ENCODE measurements around the gene ZC3HAV1.
"Not testable (repeated sequence)": the region's sequence is repeated elsewhere in the genome, so short reads cannot be mapped to it uniquely, and the experiment has no call there.

ZC3HAV1 gene

DNA sequence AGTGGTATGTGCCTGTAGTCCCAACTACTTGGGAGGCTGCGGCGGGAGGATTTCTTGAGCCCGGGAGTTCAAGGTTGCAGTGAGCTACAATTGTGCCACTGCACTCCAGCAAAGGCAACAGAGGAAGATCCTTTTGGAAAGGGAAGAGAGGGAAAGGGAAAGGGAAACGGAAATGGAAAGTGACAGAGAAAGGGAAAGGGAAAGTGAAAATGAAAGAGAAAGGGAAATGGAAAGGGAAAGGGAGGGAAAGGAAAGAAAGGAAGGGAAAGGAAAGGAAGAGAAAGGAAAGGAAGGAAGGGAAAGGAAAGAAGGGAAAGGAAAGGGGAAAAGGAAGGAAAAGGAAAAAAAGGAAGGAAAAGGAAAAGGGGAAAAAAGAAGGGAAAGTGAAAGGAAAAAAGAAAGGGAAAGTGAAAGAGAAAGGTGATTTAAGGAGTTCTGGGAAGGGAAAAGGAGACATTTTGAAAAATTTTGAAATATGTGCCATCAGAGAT lies 2.3 kb upstream of the ZC3HAV1 start:
- no peak for DNase-seq

DNA sequence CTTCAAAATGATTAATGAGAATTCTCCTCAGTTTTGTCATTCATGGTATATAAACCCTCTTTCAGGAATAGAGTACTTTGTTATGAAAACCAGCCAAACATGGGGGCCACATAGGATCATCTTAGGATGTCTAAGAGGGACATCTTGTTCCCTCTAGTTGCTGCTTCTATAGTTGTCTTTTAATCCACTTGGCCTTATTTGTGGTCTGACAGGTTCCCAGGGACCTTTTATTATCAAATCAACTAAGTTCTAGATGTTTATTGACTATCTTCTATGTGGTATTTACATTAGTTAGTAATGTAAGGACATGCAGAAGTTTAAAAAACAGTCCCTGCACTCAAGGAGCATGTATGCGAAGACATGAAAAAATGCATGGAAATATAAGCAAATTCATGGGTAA lies 1.6 kb upstream of the ZC3HAV1 start:
- no peak for DNase-seq

DNA sequence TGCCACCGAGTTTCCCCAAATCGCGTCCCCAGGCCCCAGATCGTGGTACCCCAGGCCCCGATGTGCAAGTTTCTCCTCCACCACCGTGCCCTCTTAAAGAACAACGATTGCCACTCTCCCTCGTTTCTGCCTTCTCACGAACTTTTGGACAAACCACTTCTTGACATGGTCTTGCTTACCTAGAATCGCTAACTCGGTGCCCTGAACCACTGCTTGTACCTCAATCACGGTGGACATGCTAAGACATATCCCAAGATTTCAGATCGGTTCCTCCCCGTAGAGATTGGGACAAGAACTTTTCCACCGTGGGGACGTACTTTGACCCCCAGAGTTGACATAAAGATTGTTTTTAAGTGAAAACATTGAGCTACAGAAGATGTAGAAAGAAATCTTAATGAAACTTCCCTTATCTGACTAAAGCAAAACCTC lies 477 bp upstream of the ZC3HAV1 start:
- DNase-seq: no peak

DNA sequence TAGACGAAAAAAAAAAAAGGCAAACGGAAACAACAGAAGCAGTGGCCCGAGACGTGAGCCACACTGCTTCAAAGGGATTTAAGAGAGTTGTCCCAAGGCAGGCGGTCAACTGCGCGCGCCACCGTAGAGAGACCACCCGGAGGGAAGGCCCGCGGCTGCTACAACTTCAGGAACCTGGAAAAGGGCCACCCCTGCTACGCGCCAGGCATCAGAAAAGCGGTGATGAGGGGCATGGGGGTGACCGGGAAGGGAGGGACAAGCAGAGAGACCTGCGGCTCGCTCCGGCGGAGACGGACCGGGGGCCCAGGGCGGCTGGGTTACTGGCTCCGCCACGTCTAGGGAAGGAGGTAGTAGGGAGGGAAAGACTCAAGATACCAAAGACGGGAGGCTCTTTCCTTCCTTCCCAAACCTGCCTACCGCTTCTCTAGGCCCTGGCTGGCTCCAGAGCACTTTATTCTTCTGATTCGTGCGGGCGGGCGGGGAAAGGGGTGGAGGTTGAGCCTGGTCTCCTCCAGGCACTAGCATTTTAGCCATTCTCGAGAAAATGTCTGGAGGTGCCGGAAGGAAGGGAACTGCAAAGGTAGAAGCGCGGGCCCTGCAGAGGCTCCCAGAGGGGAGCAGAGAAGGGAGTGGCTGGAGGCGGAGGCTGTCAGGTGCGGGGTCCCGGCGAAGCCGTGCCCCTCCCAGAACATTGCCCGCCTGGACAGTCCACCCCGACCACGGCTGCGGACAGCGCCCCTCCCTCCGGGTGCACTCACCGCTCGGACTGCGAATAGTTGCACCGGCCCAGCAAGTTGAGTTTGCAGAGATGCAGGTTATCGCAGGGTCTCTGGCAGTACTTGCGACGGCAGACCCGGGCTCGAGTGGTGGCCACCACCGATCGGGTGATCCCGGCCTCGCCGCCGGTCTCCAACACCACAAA lies 993 bp downstream of the ZC3HAV1 start:
- peak; percentile 59 for DNase-seq

DNA sequence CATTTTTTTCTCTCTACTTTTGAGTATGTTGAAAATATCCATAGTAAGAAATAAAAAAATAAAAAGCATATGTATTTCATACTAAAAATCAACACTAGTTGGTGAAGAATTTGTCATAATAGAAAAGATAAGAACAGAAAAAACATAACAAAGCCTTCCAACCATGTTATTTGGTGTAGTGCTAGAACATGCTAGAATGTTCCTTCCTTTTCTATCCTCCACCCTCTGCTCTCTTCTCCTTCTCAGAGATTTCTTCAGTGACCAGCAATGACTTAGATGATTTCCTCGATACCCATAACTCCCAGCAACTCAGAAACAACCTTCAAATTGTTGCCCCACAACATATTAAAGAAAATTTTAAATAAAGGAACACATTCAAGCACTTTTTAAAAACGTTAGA lies 2.6 kb downstream of the ZC3HAV1 start:
- no peak for DNase-seq

DNA sequence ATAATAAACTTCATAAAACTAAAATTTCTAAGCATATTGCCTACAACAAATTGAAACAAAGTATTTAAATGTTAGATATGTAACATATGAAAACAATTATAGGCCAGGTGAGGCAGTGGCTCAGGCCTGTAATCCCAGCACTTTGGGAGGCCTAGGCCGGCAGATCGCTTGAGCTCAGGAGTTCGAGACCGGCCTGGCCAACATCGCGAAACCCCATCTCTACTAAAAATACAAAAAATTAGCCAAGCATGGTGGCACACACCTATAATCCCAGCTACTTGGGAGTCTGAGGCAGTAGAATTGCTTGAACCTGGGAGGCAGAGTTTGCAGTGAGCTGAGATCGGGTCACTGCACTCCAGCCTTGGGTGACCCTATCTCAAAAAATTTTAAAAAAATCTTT lies 3.3 kb downstream of the ZC3HAV1 start:
- DNase-seq: peak; percentile 26

DNA sequence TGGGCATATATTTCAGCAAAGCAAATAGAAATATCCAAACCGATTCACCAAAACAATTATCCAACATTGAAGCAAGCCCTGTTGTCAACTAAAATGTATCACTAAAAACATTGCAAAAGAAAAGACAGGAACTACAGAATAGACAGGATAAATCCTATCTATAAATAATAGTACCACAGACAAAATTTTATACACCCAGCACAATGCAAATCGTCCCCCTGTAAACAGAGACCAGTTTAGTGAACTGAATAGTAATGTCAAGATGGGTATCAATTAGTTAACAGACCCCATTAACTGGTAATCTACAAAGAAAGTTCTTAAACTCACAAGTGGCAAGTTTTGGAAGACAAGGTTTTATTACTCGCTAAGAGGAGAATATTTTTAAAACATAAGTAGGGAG lies 4.0 kb downstream of the ZC3HAV1 start:
- DNase-seq: no peak

DNA sequence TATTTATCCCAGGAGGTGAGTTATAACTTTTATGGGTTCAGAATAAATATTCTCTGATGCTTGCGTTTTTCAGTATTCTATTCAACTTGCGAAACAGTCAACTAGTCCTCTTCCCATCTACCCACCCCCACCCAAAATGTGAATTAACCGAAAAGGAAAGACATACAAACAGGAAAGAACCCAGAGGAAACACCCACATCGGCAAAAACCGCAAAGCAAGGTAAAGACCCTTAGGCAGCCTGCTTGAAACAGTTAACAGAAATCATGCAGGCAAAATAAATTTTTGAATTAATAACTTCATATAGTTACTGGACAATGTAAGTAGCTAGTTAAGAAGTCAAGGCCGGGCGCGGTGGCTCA lies 5.4 kb downstream of the ZC3HAV1 start:
- peak; percentile 28 for DNase-seq

DNA sequence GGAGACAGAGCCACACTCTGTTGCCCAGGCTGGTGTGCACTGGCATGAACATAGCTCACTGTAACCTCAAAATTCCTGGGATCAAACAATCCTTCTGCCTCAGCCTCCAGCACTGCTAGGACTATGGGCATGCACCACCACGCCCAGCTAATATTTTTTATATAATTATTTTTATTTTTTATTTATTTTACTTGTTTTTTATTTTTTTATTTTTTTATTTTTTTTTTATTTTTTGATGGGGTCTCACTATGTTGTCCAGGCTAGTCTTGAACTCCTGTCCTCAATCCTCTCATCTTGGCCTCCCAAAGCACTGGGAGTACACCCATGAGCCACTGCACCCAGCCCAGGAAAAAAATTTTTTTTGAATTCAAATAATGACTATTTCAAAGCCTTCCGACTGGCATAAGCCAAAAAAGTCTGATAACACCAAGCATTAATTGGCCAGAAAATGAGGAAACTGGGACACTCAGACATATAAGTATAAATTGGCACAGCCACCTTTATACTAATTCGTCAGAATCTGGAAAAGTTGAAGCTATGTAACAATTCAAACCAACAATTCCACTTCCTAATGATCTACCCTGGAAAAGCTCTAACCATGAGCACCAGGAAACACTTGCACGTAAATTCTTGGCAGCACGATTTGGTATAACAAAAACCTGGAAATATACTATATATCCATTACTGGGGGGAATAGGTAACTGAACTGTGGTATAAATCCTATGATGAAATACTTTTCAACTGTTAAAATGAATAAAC lies 6.3 kb downstream of the ZC3HAV1 start:
- no peak for DNase-seq

DNA sequence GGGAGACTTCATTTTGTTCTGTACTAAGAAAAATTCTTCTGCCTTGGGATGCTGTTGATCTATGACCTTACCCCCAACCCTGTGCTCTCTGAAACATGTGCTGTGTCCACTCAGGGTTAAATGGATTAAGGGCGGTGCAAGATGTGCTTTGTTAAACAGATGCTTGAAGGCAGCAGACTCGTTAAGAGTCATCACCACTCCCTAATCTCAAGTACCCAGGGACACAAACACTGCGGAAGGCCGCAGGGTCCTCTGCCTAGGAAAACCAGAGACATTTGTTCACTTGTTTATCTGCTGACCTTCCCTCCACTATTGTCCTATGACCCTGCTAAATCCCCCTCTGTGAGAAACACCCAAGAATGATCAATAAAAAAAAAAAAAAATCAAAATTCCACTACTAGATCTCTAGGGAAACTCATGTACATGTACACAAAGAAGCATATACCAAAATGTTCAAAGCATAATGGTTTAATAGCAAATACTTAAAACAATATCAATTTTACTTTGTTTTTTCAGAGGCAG lies 7.8 kb downstream of the ZC3HAV1 start:
- not testable (repeated sequence) for DNase-seq

DNA sequence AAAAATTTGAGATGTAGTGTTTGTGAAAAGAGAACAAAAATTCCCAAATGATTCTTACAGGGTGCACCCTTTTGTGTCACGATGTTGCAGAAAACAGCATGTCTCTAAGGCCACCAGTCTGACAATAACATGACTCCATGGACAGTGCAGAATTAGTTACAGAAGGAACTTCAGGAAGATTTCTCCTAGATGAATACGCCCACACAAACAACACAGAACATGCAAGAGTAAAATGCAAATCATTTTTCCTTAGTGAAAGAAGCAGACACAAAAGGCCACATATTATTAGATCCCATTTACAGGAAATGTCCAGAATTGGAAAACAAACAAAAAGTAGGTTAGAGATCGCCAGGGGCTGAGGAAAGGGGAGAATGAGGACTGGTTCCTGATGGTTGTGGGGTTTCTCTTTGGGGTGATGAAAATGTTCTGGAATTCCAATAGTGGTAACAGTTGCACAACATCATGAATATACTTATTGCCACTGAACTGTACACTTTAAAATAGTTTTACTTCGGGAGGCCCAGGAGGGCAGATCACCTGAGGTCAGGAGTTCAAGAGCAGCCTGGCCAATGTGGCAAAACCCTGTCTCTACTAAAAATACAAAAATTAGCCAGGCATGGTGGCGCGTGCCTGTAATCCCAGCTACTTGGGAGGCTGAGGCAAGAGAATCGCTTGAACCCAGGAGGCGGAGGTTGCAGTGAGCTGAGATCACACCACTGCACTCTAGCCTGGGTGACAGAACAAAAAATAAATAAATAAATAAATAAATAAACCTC lies 10.2 kb downstream of the ZC3HAV1 start:
- DNase-seq: no peak

DNA sequence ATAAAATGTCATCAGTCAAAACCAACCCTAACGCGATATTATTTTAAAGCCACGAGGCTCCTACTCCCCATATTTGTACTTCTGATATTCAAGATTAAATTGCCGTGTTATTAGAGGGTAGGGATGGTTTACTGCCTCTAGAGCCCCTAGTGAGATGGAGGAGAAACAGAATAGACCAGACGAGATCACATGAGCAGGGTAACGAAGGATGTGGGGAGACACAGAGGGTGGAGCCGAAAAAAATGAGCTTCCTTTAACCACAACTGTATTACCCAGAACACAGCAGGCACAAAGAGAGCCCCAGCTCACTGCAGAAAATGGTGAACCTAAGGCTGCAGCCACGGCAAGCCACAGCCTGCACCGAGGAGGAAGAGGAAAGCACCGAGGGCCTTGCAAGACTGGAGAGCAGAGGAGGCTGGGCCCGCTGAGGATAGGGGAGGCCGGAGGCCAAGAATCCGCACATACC lies 14.3 kb downstream of the ZC3HAV1 start:
- DNase-seq: peak; percentile 77

DNA sequence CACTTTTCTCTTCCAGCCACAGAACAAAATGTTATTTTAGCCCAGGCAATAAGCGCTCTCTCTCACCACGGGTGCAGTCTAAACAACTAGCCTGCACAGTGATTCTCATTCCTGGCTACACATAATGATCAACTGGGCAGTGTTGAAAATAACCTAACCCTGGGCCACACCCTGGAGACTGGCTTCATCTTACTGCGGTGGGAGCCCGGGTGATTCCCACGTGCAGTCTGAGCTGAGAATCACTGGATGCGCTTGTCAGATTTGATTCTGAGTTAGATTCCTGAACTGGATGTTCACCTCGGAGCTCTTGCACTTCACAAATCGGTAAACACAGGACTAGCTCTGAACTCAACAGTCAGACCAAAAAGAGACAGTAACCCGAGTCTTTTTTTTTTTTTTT lies 14.9 kb downstream of the ZC3HAV1 start:
- no peak for DNase-seq

DNA sequence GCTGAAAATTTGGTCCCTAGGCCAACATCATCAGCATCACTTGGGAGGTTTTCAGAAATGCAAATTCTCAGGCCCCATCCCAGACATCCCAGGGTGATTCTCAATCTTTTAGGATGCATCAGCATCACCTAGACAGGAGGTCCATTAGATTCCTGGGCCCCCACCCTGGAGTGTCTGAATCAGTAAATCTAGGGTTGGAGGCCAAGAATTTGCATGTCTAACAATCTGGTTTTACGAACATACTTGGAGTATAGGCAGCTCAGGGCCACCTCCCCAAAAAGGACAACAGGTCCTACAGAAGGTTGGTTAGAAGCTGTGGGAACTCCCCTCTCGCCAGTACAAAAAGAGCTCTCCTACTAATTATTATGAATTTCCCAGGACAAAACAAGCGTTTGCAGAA lies 15.5 kb downstream of the ZC3HAV1 start:
- DNase-seq: no peak

DNA sequence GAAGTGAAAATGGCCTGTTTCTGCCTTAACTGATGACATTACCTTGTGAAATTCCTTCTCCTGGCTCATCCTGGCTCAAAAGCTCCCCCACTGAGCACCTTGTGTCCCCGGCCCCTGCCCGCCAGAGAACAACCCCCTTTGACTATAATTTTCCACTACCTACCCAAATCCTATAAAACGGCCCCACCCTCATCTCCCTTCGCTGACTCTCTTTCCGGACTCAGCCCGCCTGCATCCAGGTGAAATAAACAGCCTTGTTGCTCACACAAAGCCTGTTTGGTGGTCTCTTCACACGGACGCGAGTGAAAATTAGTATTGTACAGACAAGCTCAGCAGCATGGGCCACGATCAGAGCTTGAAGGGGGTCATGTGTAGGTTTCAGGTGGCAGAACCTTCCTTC lies 16.0 kb downstream of the ZC3HAV1 start:
- DNase-seq: not testable (repeated sequence)

DNA sequence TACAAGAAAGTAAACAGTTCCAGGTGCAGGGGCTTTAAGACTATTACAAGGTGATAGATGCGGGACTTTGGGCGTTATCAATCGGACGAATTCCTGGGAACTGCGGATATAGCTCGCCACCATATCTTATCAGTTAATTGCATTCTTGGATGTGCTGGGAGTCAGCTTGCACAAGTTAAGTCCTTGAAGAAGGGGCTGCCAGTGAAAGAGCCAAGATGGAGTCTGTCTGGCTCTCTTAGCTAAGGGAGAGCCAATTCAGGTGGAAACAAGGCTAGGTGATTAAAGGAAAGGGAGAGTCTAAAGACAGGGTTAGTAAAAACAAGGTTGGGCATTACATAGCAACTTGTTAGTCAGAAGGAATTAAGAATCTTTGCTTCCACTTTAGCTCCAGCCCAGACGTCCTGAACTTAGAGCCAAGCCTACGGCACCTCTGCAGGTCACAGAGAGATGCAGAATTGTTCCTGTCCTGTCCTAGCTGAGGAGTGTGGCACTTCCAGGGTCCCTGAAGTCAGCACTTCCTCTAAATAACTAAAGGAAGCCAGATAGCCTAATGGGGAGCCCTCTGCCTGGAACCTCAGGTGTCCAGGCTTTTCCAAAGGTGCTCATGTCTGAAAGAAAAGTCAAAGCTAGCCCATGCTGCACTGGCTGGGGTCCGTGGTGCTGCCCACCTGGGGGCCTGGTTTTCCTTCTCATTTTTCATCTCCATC lies 17.3 kb downstream of the ZC3HAV1 start:
- DNase-seq: no peak

DNA sequence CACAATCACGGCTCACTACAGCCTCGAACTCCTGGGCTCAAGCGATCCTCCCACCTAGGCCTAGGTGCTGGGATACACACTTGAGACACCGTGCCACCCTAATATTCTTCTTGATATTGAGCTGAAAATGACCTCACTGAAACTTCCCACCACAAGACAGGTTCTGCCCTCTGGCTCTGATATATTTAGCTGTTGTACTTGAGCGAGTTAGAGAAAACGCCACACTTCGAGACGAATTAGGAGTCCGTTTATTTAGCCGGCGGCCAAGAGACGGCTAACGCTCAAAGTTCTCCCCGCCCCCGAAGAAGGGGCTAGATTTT lies 17.9 kb downstream of the ZC3HAV1 start:
- DNase-seq: no peak

DNA sequence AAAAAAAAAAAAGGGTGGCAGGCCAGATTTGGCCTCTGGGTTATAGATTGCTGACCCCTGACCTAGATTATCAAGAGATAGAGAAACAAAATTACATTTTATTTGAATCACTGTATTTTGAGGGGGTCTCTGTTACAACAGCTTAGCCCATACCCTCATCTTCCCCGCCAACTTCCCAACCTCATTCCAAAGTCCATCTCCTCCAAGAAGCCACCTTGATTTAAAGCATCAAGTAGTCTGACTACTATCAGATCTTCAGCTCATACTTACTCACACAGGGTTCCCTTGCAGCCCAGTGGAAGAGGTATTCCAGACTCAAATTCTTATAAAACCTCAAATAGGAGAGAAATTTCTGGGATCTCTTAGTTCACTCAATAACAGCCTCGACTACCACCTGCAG lies 20.4 kb downstream of the ZC3HAV1 start:
- no peak for DNase-seq

DNA sequence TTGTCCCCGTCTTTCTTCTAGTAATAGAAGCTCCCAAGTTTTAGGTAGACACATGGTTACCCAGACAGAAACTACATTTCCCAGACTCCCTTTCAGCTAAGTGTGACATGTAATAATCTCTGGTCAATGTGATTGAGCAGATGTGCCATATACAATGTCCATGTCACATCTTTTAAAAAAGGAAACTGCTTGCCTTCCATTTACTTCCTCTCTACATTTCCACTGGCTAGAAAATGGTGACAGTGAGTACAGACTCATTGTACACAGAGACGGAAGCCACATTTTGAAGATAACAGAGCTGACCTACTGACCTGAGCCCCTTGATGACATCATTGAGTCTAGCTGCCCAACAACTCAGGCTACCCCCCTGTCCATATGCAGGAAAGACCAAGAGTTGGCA lies 21.3 kb downstream of the ZC3HAV1 start:
- no peak for DNase-seq

DNA sequence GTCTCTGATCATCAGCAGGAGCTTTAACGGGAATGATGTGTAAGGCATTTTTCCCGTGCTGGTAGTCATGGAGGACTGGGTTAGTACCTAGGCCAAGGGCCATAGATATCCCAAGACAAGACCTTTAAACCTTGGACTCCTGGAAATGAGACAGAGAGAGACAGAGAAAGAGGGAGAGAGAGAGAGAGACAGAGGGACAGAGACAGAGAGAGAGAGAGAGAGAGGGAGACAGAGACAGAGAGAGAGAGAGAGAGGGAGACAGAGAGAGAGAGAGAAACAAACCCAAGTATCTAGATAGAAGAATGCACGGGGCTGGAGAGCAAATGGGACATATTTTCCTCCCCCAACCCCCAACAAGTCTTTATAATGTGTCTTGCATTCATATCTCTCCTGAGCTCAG lies 22.3 kb downstream of the ZC3HAV1 start:
- no peak for DNase-seq

DNA sequence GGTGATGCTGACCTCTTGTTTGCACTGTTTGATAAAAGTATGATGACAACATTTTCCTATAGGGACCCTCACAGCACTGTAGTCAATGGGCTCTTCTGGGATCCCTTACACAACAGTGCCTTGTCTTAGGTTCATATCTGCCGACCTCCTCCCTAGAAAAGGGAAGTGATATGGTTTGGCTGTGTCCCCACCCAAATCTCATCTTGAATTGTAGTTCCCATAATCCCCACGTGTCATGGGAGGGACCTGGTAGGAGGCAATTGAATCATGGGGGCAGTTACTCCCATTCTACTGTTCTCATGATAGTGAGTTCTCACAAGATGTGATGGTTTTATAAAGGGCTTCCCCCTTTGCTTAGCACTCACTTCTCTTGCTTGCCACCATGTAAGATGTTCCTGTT lies 23.1 kb downstream of the ZC3HAV1 start:
- DNase-seq: no peak

DNA sequence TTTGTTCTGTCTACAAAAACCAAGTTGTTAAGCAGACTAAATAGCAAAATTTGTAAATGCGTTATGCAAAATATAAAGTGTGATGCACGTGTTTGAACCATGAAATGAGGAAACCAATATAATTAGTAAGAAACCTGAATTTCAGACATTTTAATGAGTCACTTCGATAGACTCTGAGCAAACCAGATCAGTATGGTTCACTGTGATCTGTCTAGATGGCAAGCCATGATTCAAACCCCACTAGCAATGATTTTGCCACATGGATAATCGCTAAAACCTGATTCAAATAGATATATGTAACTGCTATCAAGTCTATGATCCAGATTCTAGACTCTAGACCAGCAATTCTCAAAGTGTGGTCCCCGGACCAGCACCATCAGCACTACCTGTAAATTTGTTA lies 24.8 kb downstream of the ZC3HAV1 start:
- DNase-seq: no peak
